HFFc6 (cell line): ENCODE results near the gene ITPKA. TPM values are rescaled to one million over a fixed set of nuclear protein-coding genes. Genes with fewer than 3 reads are reported as not detected.

Source experiments
- DNase-seq: peaks from one replicate; pipeline ENCODE4 v3.0.0-alpha.2; 2018
- H3K27ac Mint-ChIP-seq: 2 replicates; pipeline ENCODE4 v1.8.0; 2020; ENCODE audit warnings: mild to moderate bottlenecking, mixed read lengths
- H3K27me3 Mint-ChIP-seq: 2 replicates; pipeline ENCODE4 v1.8.0; 2021; ENCODE audit warnings: mild to moderate bottlenecking, moderate library complexity, mixed read lengths; ENCODE audit not compliant: insufficient read depth
- H3K36me3 Mint-ChIP-seq: 2 replicates; pipeline ENCODE4 v1.8.0; 2021; ENCODE audit warnings: low read depth, mixed read lengths
- H3K4me1 Mint-ChIP-seq: 2 replicates; pipeline ENCODE4 v1.8.0; 2020; ENCODE audit warnings: low read depth, mixed read lengths
- H3K4me3 Mint-ChIP-seq: 2 replicates; pipeline ENCODE4 v1.8.0; 2020; ENCODE audit warnings: mild to moderate bottlenecking, moderate library complexity, mixed read lengths
- H3K9me3 Mint-ChIP-seq: 2 replicates; pipeline ENCODE4 v1.8.0; 2020; ENCODE audit warnings: mild to moderate bottlenecking, mixed read lengths
- long read RNA-seq: library from polyadenylated mRNA; unstranded; transcript quantifications from one replicate; pipeline ENCODE4 v2.0.0, GENCODE V29; 2019
- total RNA-seq, 6 experiments: library from RNA; stranded (reverse); fragmentation: NEBNext Ultra II Directional; extraction: Animal tissue kit (Norgen Biotek cat#: 25700); gene quantifications; 2 replicates in 1 of 6; 3 replicates in 5 of 6; pipeline ENCODE4 v1.2.3, GENCODE V29; 2021
- TF ChIP-seq, protein P1 (sequence below): fragments of 200-600 bp; sonication (generic); IDR thresholded peaks from 2 replicates; pipeline ENCODE4 v1.5.0; 2021; ENCODE audit warnings: antibody characterized with exemption, mild to moderate bottlenecking

The ITPKA gene
- total RNA-seq: 1 to 10 TPM; 1.2 to 2.4 (median 2.3) TPM
- long read RNA-seq, partial matches to known transcripts: 0 of 1 reads
- long read RNA-seq, other reads (novel, unspliced or antisense): 0 of 1 reads

DNA sequence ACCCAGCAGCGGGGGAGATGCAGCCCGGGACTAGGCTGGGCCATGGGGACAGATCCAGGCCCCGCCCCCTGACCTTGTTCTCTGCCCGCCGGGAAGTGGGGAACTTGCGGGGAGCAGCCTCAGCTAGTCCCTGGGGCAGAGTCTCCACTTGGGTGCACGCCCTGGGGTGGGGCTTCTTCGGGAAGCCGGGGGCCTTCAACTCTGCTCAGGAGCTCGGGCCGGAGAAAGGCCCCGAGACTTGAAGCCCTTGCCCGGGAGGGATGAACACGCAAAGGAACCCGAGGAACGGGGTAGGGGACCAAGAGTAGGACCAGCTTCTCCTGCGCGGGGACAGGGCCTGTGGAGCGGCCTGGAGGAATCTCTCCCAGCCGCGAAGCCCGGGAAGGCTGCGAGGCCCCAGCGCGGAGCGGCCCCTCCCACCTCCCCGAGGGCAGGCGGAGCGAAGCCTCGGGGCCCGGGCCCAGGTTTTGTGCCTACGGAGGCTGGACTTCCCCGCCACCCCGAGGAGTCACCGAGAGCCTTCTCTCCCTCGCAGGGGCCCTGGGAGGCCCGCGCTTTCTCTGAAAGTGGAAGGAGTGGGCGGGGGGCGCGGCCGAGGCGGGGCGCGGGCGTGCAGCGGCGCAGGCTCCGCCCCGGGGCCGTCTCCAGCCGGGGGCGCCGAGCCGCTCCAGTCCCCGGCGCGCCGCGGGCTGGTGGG lies at the start of gene ITPKA:
Gene ITPKA (plus strand): TSS at position 670 of the 697 bp plus-strand sequence. CDS start 54 bp downstream, outside the sequence.
- TF ChIP-seq, protein P1, sequence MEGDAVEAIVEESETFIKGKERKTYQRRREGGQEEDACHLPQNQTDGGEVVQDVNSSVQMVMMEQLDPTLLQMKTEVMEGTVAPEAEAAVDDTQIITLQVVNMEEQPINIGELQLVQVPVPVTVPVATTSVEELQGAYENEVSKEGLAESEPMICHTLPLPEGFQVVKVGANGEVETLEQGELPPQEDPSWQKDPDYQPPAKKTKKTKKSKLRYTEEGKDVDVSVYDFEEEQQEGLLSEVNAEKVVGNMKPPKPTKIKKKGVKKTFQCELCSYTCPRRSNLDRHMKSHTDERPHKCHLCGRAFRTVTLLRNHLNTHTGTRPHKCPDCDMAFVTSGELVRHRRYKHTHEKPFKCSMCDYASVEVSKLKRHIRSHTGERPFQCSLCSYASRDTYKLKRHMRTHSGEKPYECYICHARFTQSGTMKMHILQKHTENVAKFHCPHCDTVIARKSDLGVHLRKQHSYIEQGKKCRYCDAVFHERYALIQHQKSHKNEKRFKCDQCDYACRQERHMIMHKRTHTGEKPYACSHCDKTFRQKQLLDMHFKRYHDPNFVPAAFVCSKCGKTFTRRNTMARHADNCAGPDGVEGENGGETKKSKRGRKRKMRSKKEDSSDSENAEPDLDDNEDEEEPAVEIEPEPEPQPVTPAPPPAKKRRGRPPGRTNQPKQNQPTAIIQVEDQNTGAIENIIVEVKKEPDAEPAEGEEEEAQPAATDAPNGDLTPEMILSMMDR: no peak
- DNase-seq: peak; percentile 29
- Mint-ChIP-seq H3K36me3 (peaks cover 5% of the 10 kb centered on the region), H3K27me3 (peaks cover 12% of the 10 kb centered on the region), H3K4me1 (peaks cover 30% of the 10 kb centered on the region), H3K27ac (peak within 1 kb of the TSS; percentile 76), H3K9me3 (no peaks in the 10 kb centered on the region), H3K4me3 (peak within 1 kb of the TSS; percentile 83)

DNA sequence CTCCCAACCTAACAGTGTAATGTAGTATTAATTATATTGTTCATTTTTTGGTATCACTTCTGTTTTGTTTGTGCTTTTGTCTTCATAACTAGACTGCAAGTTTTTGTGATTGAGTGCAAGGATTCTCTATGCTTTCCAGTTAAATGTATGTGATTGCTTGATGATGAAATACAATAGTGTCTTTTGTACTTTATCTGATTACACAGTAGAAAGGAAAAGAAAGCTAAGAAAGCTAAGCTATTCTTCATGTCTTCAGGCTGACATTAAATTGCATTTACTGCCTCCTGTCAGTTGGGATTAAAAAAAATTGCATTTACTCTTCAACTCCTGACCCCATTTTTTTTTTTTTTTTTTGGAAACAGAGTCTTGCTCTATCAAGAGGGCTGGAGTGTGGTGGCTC lies 48.3 kb upstream of the ITPKA start:
- TF ChIP-seq, protein P1: no peak
- no peaks in the 10 kb centered on the region for H3K9me3 Mint-ChIP-seq
- H3K4me3 Mint-ChIP-seq: no peak overlapping the region
- peaks cover 13% of the 10 kb centered on the region for H3K36me3 Mint-ChIP-seq
- DNase-seq: no peak
- H3K4me1 Mint-ChIP-seq: peaks cover 5% of the 10 kb centered on the region; the same call in 1 of the 2 replicates
- no peaks in the 10 kb centered on the region; the same call in 1 of the 2 replicates for H3K27me3 Mint-ChIP-seq
- no peak overlapping the region for H3K27ac Mint-ChIP-seq

DNA sequence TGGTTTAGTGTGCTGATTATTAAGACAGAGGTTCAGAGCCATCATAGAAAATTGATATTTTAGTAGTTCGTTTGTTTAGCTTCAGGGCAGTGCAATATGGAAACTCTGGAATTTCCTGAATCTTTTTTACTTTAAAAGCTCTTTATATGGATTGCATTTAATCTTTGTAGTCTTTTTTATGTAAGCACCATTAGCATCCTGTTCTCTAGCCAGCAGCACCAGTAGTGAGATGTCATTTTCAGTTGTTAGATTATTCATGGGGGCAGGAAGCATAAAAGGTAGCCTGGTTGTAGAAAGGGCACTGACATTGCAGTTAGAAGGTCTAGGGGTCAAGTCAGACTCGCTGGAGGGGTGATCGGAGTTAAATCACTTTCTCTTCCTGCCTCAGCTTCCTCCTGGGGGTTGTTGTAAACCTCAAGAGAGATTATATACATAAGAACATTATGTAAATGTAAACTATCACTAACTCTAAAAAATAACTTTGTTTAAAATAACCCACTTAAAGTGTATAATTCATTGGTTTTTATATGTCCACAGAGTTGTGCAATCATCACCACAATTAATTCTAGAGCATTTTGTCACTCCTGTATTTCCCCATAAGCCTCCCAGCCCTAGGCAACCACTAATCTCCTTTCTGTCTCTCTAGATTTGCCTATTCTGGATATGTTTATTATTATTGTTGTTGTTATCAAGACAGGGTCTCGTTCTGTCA lies 31.4 kb upstream of the ITPKA start:
- H3K36me3 Mint-ChIP-seq: peaks cover 26% of the 10 kb centered on the region
- no peaks in the 10 kb centered on the region for H3K9me3 Mint-ChIP-seq
- no peak for DNase-seq
- no peaks in the 10 kb centered on the region; the same call in 1 of the 2 replicates for H3K27me3 Mint-ChIP-seq
- no peaks in the 10 kb centered on the region for H3K4me1 Mint-ChIP-seq
- TF ChIP-seq, protein P1: no peak
- no peak overlapping the region; the same call in 1 of the 2 replicates for H3K27ac Mint-ChIP-seq
- no peak overlapping the region for H3K4me3 Mint-ChIP-seq

DNA sequence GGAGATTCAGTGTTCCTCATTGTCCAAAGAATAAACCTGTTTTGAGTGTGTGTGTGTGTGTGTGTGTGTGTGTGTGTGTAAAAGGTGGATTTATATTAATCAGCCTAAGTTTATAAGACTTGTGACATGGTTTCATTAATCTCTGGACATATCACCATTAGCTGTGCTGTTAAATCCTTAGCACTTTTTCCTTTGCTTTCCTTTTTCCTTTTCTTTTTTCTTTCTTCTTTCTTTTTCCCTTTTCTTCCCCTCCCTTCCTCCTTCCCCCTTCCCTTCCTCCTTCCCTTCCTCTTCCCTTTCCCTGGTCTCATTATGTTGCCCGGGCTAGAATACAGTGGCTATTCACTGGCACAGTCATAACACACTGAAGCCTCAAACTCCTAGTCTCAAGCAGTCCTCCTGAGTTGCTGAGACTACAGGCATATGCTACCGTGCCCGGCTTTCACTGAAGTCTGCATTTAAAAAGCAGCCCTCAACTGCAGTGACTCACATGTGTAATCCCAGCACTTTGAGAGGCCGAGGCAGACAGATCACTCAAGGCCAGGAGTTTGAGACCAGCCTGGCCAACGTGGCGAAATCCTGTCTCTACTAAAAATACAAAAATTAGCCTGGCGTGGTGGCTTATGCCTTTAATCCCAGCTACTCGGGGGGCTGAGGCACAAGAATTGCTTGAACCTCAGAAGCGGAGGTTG lies 28.6 kb upstream of the ITPKA start:
- Mint-ChIP-seq H3K9me3 (no peaks in the 10 kb centered on the region), H3K36me3 (peaks cover 21% of the 10 kb centered on the region), H3K4me1 (no peaks in the 10 kb centered on the region), H3K4me3 (no peak overlapping the region), H3K27me3 (no peaks in the 10 kb centered on the region; the same call in 1 of the 2 replicates), H3K27ac (no peak overlapping the region)
- TF ChIP-seq, protein P1: no peak
- no peak for DNase-seq

DNA sequence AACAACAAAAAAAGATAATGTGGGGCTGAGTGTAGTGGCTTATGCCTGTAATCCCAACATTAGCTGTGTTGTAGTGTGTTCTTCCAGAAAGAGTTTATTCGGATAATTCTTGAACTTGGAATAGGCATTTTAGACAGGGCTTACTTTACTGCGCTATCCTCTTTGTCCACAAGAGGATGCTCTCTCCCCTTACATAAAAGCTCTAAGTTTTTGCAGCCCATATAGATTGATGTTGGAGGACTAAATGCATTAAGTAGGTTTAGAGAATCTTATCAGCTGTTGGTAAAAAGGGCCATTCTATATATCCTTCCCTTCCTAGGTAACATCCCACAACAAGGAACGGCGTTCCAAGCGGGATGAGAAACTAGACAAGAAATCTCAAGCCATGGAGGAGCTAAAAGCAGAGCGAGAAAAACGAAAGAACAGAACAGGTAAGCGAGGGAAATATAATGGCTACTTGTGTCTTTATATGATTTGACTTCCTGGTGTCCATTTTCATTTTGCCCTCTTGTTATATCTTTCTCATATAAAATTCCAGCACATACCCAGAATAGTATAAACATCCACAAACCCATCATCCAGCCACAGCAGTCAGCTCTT lies 27.8 kb upstream of the ITPKA start:
- DNase-seq: peak; percentile 19
- Mint-ChIP-seq H3K4me1 (no peaks in the 10 kb centered on the region), H3K36me3 (peaks cover 24% of the 10 kb centered on the region), H3K27ac (peak overlapping the region; percentile 6; the same call in 1 of the 2 replicates), H3K4me3 (no peak overlapping the region), H3K27me3 (no peaks in the 10 kb centered on the region; the same call in 1 of the 2 replicates), H3K9me3 (no peaks in the 10 kb centered on the region)
- TF ChIP-seq, protein P1: peak; percentile 92
